T-helper 9 cell (primary cell): Measurements from ENCODE around the gene MAP4K5.
"Not testable (repeated sequence)": the region's sequence is repeated elsewhere in the genome, so short reads cannot be mapped to it uniquely, and the experiment has no call there.

Source experiments
- DNase-seq: peaks from one replicate; pipeline ENCODE4 v3.0.0-alpha.2; 2020

The MAP4K5 gene

GRCh38 chr14:50531595-50532501 is 521 bp downstream of the MAP4K5 start:
- DNase-seq = peak; percentile 13

- no peak for DNase-seq
Observed at GRCh38 chr14:50530794-50531365, 1.5 kb downstream of the MAP4K5 start.

DNA sequence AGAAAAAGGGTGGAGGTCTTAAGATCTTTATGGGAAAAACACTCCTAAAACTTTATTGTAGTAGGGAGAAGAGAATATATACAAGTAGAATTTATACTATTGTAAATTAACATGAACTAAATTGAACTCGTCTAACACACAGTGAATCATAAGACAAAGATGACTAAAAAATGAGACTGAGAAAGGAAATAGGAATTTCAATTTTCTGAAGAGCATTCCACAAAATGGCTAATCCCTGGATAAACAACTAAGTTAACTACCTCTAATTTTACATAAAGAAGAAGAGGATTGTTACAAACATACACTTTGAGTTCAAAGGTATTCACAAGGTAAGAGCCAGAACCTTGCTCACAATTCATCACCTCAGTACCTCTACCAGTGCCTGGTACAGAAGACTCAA is 2.0 kb downstream of the MAP4K5 start:
- DNase-seq = no peak

DNA sequence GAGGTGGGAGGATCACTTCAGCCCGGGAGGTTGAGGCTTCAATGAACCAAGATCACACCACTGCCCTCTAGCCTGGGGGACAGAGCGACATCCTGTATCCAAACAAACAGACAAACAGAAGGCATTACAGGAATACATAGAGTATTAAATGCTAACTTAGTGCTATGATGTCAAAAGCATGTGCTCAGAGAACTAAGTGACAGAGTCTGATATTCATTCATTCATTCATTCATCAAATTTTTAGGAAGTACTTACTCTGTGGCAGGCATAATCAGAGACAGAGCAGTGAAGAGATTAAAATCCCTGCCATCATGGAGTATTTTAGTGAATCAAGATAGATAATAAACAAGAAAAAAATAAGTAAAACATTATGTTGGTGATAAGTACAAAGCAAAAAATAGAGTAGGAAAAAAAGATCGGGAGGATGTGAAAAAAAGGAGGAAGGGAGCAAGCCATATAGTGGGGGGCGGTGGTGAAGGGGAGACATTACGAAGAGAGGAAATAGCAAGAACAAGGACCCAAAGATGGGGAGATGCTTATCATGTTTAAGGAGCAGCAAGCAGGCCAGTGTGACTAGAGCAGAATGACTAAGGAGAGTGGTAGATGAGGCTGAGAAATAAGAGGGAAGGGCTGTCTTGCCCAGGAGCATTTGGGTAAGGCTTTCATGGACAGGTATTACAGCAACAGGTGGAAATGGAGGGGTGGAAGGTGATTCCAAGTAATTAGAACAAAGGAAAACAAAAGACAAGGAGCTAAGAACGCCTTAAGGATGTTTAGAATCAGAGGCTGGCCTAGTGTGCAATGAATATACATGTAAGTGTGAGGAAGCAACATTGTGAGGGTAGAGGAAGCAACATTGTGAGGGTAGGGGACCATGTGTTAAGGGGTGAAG is 2.8 kb downstream of the MAP4K5 start:
- DNase-seq = no peak

GRCh38 chr14:50528000-50528399 is 4.4 kb downstream of the MAP4K5 start:
- DNase-seq = no peak

GRCh38 chr14:50524731-50525515 is 7.4 kb downstream of the MAP4K5 start:
- no peak for DNase-seq

- no peak for DNase-seq
Observed at GRCh38 chr14:50524060-50524459, 8.3 kb downstream of the MAP4K5 start.

DNA sequence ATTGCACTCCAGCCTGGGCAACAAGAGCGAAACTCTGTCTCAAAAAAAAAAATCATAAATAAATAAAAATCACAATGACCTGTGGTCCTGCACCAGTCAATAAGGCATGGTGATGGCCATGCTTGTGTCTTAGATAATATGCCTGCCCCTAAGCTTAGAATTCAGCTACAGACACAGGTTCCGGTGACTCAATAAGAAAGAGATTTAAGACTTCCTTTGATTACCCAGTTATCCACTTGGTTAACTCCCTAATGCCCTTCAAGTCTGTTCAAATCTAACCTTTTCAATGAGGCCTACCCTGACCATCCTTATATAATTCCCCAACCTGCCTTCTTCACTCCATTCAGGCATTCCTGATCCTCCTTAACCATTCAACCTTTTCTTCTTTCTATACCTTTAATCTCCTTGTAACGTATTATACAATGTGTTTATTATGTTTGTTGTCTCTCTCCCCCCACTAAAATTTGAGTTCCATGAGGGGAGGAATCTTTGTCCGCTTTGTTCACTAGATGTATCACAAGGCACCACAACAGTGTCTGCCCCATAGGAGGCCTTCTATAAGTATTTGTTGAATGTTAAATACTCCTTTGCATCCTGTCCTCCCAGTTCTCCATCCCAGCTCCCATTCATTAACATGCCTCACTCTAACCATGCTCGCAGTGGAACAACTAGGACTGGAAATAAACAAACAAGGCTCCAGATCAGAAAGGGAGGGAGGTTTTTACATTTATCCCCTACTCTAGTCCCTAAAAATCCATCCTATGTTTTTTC is 8.9 kb downstream of the MAP4K5 start:
- DNase-seq = no peak

GRCh38 chr14:50521912-50522341 is 10.4 kb downstream of the MAP4K5 start:
- no peak for DNase-seq

GRCh38 chr14:50520947-50521815 is 11.2 kb downstream of the MAP4K5 start:
- no peak for DNase-seq

GRCh38 chr14:50516091-50516490 is 16.3 kb downstream of the MAP4K5 start:
- no peak for DNase-seq

GRCh38 chr14:50512463-50512862 is 19.9 kb downstream of the MAP4K5 start:
- no peak for DNase-seq

GRCh38 chr14:50510157-50510556 is 22.2 kb downstream of the MAP4K5 start:
- no peak for DNase-seq

DNA sequence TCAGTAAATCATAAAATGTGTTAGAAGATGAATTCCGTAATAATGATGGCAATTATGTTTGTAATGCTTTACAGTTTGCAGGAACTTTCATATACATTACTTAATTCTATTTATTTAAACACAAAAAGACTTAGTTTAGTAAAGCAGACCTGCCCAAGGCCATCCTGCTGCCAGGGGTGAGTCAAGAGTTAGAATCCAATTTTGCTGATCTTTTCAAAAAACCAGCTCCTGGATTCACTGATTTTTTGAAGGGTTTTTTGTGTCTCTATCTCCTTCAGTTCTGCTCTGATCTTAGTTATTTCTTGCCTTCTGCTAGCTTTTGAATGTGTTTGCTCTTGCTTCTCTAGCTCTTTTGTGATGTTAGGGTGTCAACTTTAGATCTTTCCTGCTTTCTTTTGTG is 25.3 kb downstream of the MAP4K5 start:
- not testable (repeated sequence) for DNase-seq

- no peak for DNase-seq
Observed at GRCh38 chr14:50501642-50502041, 30.7 kb downstream of the MAP4K5 start.

GRCh38 chr14:50497351-50497750 is 35.0 kb downstream of the MAP4K5 start:
- no peak for DNase-seq

- DNase-seq = no peak
Observed at GRCh38 chr14:50489851-50490250, 42.5 kb downstream of the MAP4K5 start.

DNA sequence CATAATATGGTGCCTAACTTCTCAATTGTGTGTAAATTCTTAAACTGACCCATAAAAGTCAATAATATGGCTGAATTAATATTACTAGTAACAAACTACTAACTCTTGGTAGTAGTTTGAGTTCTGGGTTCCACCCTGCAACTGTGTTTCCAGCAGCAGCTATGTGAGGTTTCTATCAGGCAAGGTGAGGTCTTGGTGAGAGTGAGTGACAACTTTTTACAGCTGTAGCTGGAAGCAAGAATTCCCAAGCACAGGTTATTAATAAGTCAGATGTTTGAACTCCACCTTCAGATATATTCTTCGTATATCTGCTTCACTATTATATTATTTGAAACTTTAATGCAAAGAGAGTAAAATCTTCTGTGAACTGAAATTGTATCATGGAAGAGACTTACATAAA is 43.8 kb downstream of the MAP4K5 start:
- DNase-seq = no peak

DNA sequence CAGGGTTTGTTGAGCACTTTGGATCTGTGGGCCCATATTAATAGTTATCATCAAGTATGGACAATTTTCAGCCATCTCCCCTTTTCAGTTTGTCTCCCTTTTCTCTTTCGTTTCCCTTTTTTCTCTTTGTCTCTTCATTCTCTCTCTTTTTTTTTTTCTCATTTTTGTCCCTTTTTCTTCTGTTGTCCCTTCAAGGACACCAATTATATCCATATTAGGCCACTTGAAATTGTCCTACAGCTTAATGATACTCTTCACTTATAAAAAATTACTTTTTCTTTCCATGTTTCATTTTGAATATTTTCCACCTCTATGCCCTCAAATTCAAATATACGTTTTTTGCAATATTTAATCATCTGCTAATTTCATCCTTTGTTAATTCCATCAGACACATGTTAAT is 53.3 kb downstream of the MAP4K5 start:
- no peak for DNase-seq

- no peak for DNase-seq
Observed at GRCh38 chr14:50477760-50478159, 54.6 kb downstream of the MAP4K5 start.

DNA sequence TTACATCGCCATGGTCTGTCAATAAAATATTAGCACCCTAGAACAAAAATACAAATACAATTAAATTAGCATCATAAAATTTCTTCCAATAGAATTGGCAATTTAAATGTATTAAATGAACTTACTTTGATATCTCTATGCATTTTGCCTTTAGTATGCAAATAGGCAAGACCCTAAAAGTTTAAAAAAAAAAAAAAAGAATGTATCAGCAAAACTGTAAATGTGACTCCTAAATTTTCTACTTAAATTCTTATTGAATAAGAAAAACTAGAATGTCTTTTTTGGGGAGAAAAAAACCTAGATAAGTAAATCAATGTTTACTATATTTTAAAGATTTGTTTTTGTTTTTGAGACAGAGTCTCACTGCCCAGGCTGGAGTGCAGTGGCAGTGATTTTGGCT is 56.2 kb downstream of the MAP4K5 start:
- DNase-seq = no peak
